Embryonic facial prominence (tissue), 1 donor: ENCODE data around the gene ZC3H12D.

Experiments
- DNase-seq: peaks from one replicate; pipeline ENCODE4 v3.0.0-alpha.2; 2016; ENCODE audit errors: extremely low spot score

The ZC3H12D gene

GRCh38 chr6:149414821-149415220 is 70.0 kb downstream of the ZC3H12D start:
- no peak for DNase-seq

- no peak for DNase-seq
Observed at GRCh38 chr6:149414009-149414408, 70.8 kb downstream of the ZC3H12D start.

- no peak for DNase-seq
Observed at GRCh38 chr6:149410557-149410956, 74.3 kb downstream of the ZC3H12D start.

- DNase-seq = no peak
Observed at GRCh38 chr6:149409617-149410016, 75.2 kb downstream of the ZC3H12D start.

- no peak for DNase-seq
Observed at GRCh38 chr6:149405823-149406765, 78.7 kb downstream of the ZC3H12D start.

GRCh38 chr6:149403534-149403933 is 81.3 kb downstream of the ZC3H12D start:
- no peak for DNase-seq

- no peak for DNase-seq
Observed at GRCh38 chr6:149400050-149400449, 84.8 kb downstream of the ZC3H12D start, which contains the start of gene SUMO4. Gene SUMO4, plus strand, starts transcription at chr6:149400262. Its CDS starts 130 bp downstream, at chr6:149400392.

- no peak for DNase-seq
Observed at GRCh38 chr6:149397384-149397783, 87.4 kb downstream of the ZC3H12D start.
